ENCODE data around the gene MATN1. TPM values are rescaled to one million over a fixed set of nuclear protein-coding genes. Genes with fewer than 3 reads are reported as not detected.
A peak's percentile ranks its signal among the peaks of the same experiment; 100 is the strongest.

The MATN1 gene
- total RNA-seq, 1 experiment from 2014 or later, result 0.12 TPM

GRCh38 chr1:30670240-30671060 lies 52.9 kb downstream of the MATN1 start:
- no peaks in the 10 kb centered on the region for H4K20me1 ChIP-seq (ENCODE audit: insufficient read depth)
- no peaks in the 10 kb centered on the region for H3K79me2 ChIP-seq (ENCODE audit: insufficient read depth, low read length)
- no peaks in the 10 kb centered on the region for H3K27me3 ChIP-seq (ENCODE audit: insufficient read depth, low read length)
- TF ChIP-seq, protein P1, sequence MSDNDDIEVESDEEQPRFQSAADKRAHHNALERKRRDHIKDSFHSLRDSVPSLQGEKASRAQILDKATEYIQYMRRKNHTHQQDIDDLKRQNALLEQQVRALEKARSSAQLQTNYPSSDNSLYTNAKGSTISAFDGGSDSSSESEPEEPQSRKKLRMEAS (IDR thresholded peaks at IDR 0.05), result no peak
- no peak for TF ChIP-seq POLR2A (IDR thresholded peaks at IDR 0.05; ENCODE audit: borderline replicate concordance, extremely low read depth, insufficient read depth, insufficient read length)
- no peak for TF ChIP-seq JUND (IDR thresholded peaks at IDR 0.05)
- no peak for TF ChIP-seq CEBPB (IDR thresholded peaks at IDR 0.05; ENCODE audit: low read depth)
- no peak for TF ChIP-seq ELF1 (IDR thresholded peaks at IDR 0.05; ENCODE audit: borderline replicate concordance, low read depth)
- no peak for TF ChIP-seq FOSL1 (IDR thresholded peaks at IDR 0.05; ENCODE audit: low read depth)
- TF ChIP-seq YY1 (IDR thresholded peaks at IDR 0.05; ENCODE audit: extremely low read depth, insufficient replicate concordance, low read depth, low read length), result no peak
- intact Hi-C loops (cut with micrococcal nuclease), result no loop called here
- ChIA-PET RAD21 (ENCODE audit: low non-redundant PET in 1 of 2, low total read pairs in 2 of 2, uncharacterized antibody in 2 of 2, unreplicated experiment in 2 of 2) (no interaction called here), POLR2A (no interaction called here), CTCF (no interaction called here)
- ATAC-seq, result no peak
- no peak for DNase-seq (ENCODE audit: low read depth, low spot score)
- 0 out of 2 replicates have a peak overlapping the region, but pooled peaks have one; percentile 20 for H3K4me2 ChIP-seq (ENCODE audit: low read length)
- H3K27ac ChIP-seq (ENCODE audit: low read depth, low read length), result no peak overlapping the region
- H3K9me3 ChIP-seq (ENCODE audit: control insufficient read depth in 1 of 2, insufficient read depth in 1 of 2, low read depth in 1 of 2, low read length in 2 of 2), result no peaks in the 10 kb centered on the region
- H3K9me2 ChIP-seq (ENCODE audit: insufficient read depth), result no peaks in the 10 kb centered on the region
- H3K4me1 ChIP-seq (ENCODE audit: control insufficient read depth in 1 of 2, insufficient read depth in 2 of 2, low read length in 2 of 2), result peaks cover 0 to 21% of the 10 kb centered on the region in 2 experiments; a peak in 2 of 4 replicates
- H3K4me3 ChIP-seq (replicated peaks in 1 of 2; ENCODE audit: low read depth in 1 of 2, low read length in 2 of 2), result no peak overlapping the region
- H2AFZ ChIP-seq (ENCODE audit: low read depth, low read length, poor library complexity, severe bottlenecking), result no peak overlapping the region
- no TSS peak for BruUV-seq (replicated peaks)
- H3K9ac ChIP-seq (ENCODE audit: low read length), result no peak overlapping the region
- no peaks in the 10 kb centered on the region for H3K36me3 ChIP-seq (ENCODE audit: control insufficient read depth in 1 of 2, insufficient read depth in 2 of 2, low read length in 2 of 2)

DNA sequence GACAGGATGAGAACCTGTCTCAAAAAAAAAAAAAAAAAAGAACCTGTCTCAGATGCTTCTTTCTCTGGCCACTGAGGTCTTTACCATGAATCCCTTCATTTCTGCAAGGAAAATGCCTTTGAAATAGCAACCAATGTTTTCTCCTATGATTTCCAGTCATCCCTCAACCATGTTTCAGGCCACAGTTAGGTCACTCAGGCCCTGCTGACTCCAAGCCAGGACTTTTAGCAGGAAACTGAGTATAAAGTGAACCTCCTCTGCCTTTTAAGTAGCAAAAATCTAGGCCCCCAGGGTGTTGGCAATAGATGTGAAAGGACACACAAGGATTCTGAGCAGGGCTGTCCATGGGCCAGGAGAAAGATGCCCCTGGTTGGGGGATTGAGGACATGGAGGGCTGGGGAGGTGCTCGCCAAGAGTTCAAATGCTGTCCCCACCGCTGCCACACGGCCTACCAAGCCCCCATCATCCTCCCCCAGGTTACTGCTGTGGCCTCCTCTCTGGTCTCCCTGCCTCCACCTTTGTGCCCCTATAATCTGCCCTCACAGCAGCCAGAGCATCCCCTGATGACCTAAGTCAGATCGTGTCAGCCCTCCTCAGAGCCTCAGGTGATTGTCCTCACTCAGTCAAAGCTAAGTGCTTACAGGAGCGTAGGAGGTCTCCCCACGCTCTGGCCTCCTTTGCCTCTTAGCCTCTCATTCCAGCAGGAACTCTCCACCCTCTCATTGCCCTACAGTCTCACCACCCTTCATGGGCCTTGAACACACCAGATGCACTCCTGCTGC lies 54.6 kb downstream of the MATN1 start:
- no TSS peak for BruUV-seq (replicated peaks)
- no peak overlapping the region for H3K27ac ChIP-seq (ENCODE audit: low read depth, low read length)

More for the DNA sequence above, 54.6 kb downstream of the MATN1 start:
- Histone ChIP-seq H3K4me3 (replicated peaks in 1 of 2; ENCODE audit: low read depth in 1 of 2, low read length in 2 of 2) (no peak overlapping the region), H4K20me1 (ENCODE audit: insufficient read depth) (no peaks in the 10 kb centered on the region), H3K27me3 (ENCODE audit: insufficient read depth, low read length) (no peaks in the 10 kb centered on the region), H3K9me3 (ENCODE audit: control insufficient read depth in 1 of 2, insufficient read depth in 1 of 2, low read depth in 1 of 2, low read length in 2 of 2) (no peaks in the 10 kb centered on the region), H3K36me3 (ENCODE audit: control insufficient read depth in 1 of 2, insufficient read depth in 2 of 2, low read length in 2 of 2) (no peaks in the 10 kb centered on the region), H3K4me1 (ENCODE audit: control insufficient read depth in 1 of 2, insufficient read depth in 2 of 2, low read length in 2 of 2) (peaks cover 0 to 21% of the 10 kb centered on the region in 2 experiments; a peak in 2 of 4 replicates), H3K9me2 (ENCODE audit: insufficient read depth) (no peaks in the 10 kb centered on the region), H3K9ac (ENCODE audit: low read length) (no peak overlapping the region), H2AFZ (ENCODE audit: low read depth, low read length, poor library complexity, severe bottlenecking) (no peak overlapping the region), H3K79me2 (ENCODE audit: insufficient read depth, low read length) (no peaks in the 10 kb centered on the region), H3K4me2 (ENCODE audit: low read length) (0 out of 2 replicates have a peak overlapping the region, but pooled peaks have one; percentile 49)
- intact Hi-C loops (cut with micrococcal nuclease), result no loop called here
- ATAC-seq, result no peak
- no peak for DNase-seq (ENCODE audit: low read depth, low spot score)
- ChIA-PET CTCF (no interaction called here), RAD21 (ENCODE audit: low non-redundant PET in 1 of 2, low total read pairs in 2 of 2, uncharacterized antibody in 2 of 2, unreplicated experiment in 2 of 2) (no interaction called here), POLR2A (no interaction called here)
- TF ChIP-seq SP1 (IDR thresholded peaks at IDR 0.05; ENCODE audit: low read depth) (no peak), SRF (IDR thresholded peaks at IDR 0.05; ENCODE audit: low read depth) (no peak), TCF7L2 (IDR thresholded peaks at IDR 0.05; ENCODE audit: borderline replicate concordance, extremely low read depth, insufficient read depth, insufficient read length) (no peak), SIN3A (IDR thresholded peaks at IDR 0.05; ENCODE audit: low read depth) (no peak), ZNF274 (IDR thresholded peaks at IDR 0.05; ENCODE audit: low read depth, low read length) (no peak), EZH2 (IDR thresholded peaks at IDR 0.05) (no peak), ELF1 (IDR thresholded peaks at IDR 0.05; ENCODE audit: borderline replicate concordance, low read depth) (no peak), REST (IDR thresholded peaks at IDR 0.05; ENCODE audit: low read depth) (no peak), CBX3 (IDR thresholded peaks at IDR 0.05; ENCODE audit: low read depth) (no peak)
- TF ChIP-seq, protein P1 (IDR thresholded peaks at IDR 0.05), result no peak
